Adipose tissue (tissue), 3 donors: ENCODE measurements around the gene PFN1. TPM values are rescaled to one million over a fixed set of nuclear protein-coding genes. Genes with fewer than 3 reads are reported as not detected.

Experiments
- H3K27ac ChIP-seq: one replicate; pipeline ENCODE4 v1.5.1; 2013; ENCODE audit warnings: low read depth, low read length
- WGBS, 3 donors: extraction: QIAGEN DNeasy Blood & Tissue Kit; methylation state at CpG; one replicate each; pipeline ENCODE4 v1.1.7; 2013; 5-methylcytosine and 5-hydroxymethylcytosine counted together
- polyA plus RNA-seq, 3 donors: library from polyadenylated mRNA; stranded (reverse); fragments of 200-250 nt; gene quantifications; one replicate each; pipeline ENCODE4 v1.2.3, GENCODE V29; 2013
- donor health status: healthy with polysubstance abuse.
- donor health status: Bipolar disorder and iron deficiency.
- donor health status: healthy.

The PFN1 gene
- 1,000 to 10,000 TPM in 1 of 3 donors, 100 to 1,000 TPM in 2; 270 to 1,173 (median 475) TPM for polyA plus RNA-seq

GRCh38 chr17:4948166-4948930 is at the start of gene PFN1:
Gene PFN1, minus strand, starts transcription at chr17:4948530. Its CDS starts 136 bp downstream, at chr17:4948394.
- WGBS, 3 donors = 0 to 1% (median 1%) methylated on average over 39 to 58 of the region's 59 CpGs
- H3K27ac ChIP-seq = peak within 1 kb of the TSS; percentile 96

- WGBS, 3 donors = 0 to 1% (median 1%) methylated on average over 66 to 93 of the region's 93 CpGs
- peak within 1 kb of the TSS; percentile 54 for H3K27ac ChIP-seq
Observed at GRCh38 chr17:4997302-4998026, 49.1 kb upstream of the PFN1 start, which contains the start of the genes INCA1 and KIF1C. Gene INCA1, minus strand, starts transcription at chr17:4997522. Its CDS starts 3,085 bp downstream, at chr17:4994437. Gene KIF1C, plus strand, starts transcription at chr17:4997950. Its CDS starts 2,297 bp downstream, at chr17:5000247.

- 78 to 86% (median 84%) methylated on average over 6 of the region's 6 CpGs for WGBS, 3 donors
Observed at GRCh38 chr17:4994081-4994595, 45.8 kb upstream of the PFN1 start.

GRCh38 chr17:4987767-4988567 is 39.6 kb upstream of the PFN1 start:
- H3K27ac ChIP-seq = peak overlapping the region; percentile 56
- 1 to 7% (median 1%) methylated on average over 29 to 30 of the region's 30 CpGs for WGBS, 3 donors

More at GRCh38 chr17:4994081-4994595, 45.8 kb upstream of the PFN1 start:
- H3K27ac ChIP-seq = no peak overlapping the region

GRCh38 chr17:4986951-4987766 is 38.8 kb upstream of the PFN1 start, which contains the start of gene CAMTA2:
Gene CAMTA2, minus strand, starts transcription at chr17:4987675. Its CDS starts 1,453 bp downstream, at chr17:4986222.
- WGBS, 3 donors = 0 to 2% (median 1%) methylated on average over 58 to 78 of the region's 78 CpGs
- H3K27ac ChIP-seq = peak within 1 kb of the TSS; percentile 56

GRCh38 chr17:4986403-4986802 is 38.1 kb upstream of the PFN1 start:
- no peak overlapping the region for H3K27ac ChIP-seq
- WGBS, 3 donors = 24 to 30% (median 29%) methylated on average over 5 of the region's 5 CpGs

GRCh38 chr17:4982305-4982704 is 34.0 kb upstream of the PFN1 start:
- H3K27ac ChIP-seq = no peak overlapping the region
- 56 to 66% (median 61%) methylated on average over 5 of the region's 5 CpGs for whole genome bisulfite sequencing, 3 donors

- WGBS, 3 donors = 35 to 44% (median 40%) methylated on average over 6 of the region's 6 CpGs
- H3K27ac ChIP-seq = no peak overlapping the region
Observed at GRCh38 chr17:4980644-4981216, 32.4 kb upstream of the PFN1 start.

- no peak overlapping the region for H3K27ac ChIP-seq
Observed at GRCh38 chr17:4978726-4979125, 30.4 kb upstream of the PFN1 start.

GRCh38 chr17:4974115-4974670 is 25.9 kb upstream of the PFN1 start:
- 86 to 92% (median 91%) methylated on average over 9 of the region's 9 CpGs for WGBS, 3 donors

GRCh38 chr17:4973256-4974114 is 25.2 kb upstream of the PFN1 start:
- H3K27ac ChIP-seq = no peak overlapping the region
- WGBS, 3 donors = 82 to 90% (median 85%) methylated on average over 10 of the region's 10 CpGs

More at GRCh38 chr17:4974115-4974670, 25.9 kb upstream of the PFN1 start:
- no peak overlapping the region for H3K27ac ChIP-seq

GRCh38 chr17:4972752-4973151 is 24.4 kb upstream of the PFN1 start:
- WGBS, 3 donors = 80 to 86% (median 82%) methylated on average over 12 of the region's 12 CpGs
- no peak overlapping the region for H3K27ac ChIP-seq

GRCh38 chr17:4972322-4972721 is 24.0 kb upstream of the PFN1 start:
- H3K27ac ChIP-seq = no peak overlapping the region

GRCh38 chr17:4971826-4972225 is 23.5 kb upstream of the PFN1 start:
- no peak overlapping the region for H3K27ac ChIP-seq
- 77 to 89% (median 82%) methylated on average over 6 of the region's 6 CpGs for WGBS, 3 donors

More at GRCh38 chr17:4972322-4972721, 24.0 kb upstream of the PFN1 start:
- WGBS, 3 donors = 81 to 94% (median 93%) methylated on average over 9 to 12 of the region's 12 CpGs

- no peak overlapping the region for H3K27ac ChIP-seq
- WGBS, 3 donors = 87 to 97% (median 94%) methylated on average over 8 of the region's 8 CpGs
Observed at GRCh38 chr17:4970273-4970672, 21.9 kb upstream of the PFN1 start.
